ENCODE results near the gene PHLPP1. TPM values are rescaled to one million over a fixed set of nuclear protein-coding genes. Genes with fewer than 3 reads are reported as not detected.

PHLPP1 gene
- total and polyA plus RNA-seq, 9 of the 15 experiments (the other 6 are each of a cell fraction or from before 2014, with no cell fraction given) = 0.56 to 9.0 (median 4.5) TPM

GRCh38 chr18:62850619-62851306, 135.4 kb downstream of the PHLPP1 start (continued):
- no peak for TF ChIP-seq THRA (IDR thresholded peaks at IDR 0.05)
- no peak for TF ChIP-seq NFXL1 (CRISPR knock-in tag; IDR thresholded peaks at IDR 0.05)
- no peak for TF ChIP-seq HMGN3 (IDR thresholded peaks at IDR 0.05; ENCODE audit: borderline replicate concordance, extremely low read depth, insufficient read length, low read depth, low read length)
- no peak; the same call in 1 of the 2 replicates for TF ChIP-seq PHF8 (IDR thresholded peaks at IDR 0.05; ENCODE audit: borderline replicate concordance, low read length)
- peak; percentile 87 for TF ChIP-seq CBFA2T3 (IDR thresholded peaks at IDR 0.05)
- no peak for TF ChIP-seq SRF (CRISPR knock-in tag; IDR thresholded peaks at IDR 0.05)
- TF ChIP-seq NCOA6 (IDR thresholded peaks at IDR 0.05) = no peak
- TF ChIP-seq DMBX1 (CRISPR knock-in tag; IDR thresholded peaks at IDR 0.05; ENCODE audit: borderline replicate concordance) = no peak
- no peak for TF ChIP-seq ZNF395 (CRISPR knock-in tag; IDR thresholded peaks at IDR 0.05)
- TF ChIP-seq ARID1B (IDR thresholded peaks at IDR 0.05) = peak; percentile 91
- TF ChIP-seq ZNF696 (CRISPR knock-in tag; conservative IDR thresholded peaks at IDR 0.05) = no peak
- no peak for TF ChIP-seq CREBBP (IDR thresholded peaks at IDR 0.05; ENCODE audit: low read depth, low read length)
- no peak for TF ChIP-seq ILK (tag; IDR thresholded peaks at IDR 0.05; ENCODE audit: borderline replicate concordance, low read depth)
- no peak for TF ChIP-seq RREB1 (CRISPR knock-in tag; IDR thresholded peaks at IDR 0.05)
- TF ChIP-seq PML (IDR thresholded peaks at IDR 0.05; ENCODE audit: low read length) = peak; percentile 50; the same call in 1 of the 2 replicates
- no peak for TF ChIP-seq SIRT6 (IDR thresholded peaks at IDR 0.05; ENCODE audit: low read depth, low read length)
- TF ChIP-seq SP1 (CRISPR knock-in tag; IDR thresholded peaks at IDR 0.05) = no peak
